Measurements from ENCODE around the gene PPM1N.

DNA sequence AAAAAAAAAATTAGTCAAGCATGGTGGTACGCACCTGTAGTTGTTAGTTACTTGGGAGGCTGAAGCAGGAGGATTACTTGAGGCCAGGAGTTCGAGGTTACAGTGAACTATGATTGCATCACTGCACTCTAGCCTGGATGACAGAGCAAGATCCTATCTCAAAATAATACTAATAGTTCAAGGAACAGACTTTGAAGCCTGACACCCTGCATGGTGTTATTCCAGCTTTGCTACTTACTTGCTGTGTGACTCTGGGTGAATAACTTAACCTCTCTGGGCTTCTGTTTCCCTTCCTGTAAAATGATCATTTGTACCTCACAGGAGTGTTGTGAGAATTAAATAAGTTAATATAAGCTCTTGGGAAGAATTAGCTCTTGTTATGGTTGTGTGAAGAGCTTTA lies 34.0 kb upstream of the PPM1N start:
- TF ChIP-seq, protein P1, sequence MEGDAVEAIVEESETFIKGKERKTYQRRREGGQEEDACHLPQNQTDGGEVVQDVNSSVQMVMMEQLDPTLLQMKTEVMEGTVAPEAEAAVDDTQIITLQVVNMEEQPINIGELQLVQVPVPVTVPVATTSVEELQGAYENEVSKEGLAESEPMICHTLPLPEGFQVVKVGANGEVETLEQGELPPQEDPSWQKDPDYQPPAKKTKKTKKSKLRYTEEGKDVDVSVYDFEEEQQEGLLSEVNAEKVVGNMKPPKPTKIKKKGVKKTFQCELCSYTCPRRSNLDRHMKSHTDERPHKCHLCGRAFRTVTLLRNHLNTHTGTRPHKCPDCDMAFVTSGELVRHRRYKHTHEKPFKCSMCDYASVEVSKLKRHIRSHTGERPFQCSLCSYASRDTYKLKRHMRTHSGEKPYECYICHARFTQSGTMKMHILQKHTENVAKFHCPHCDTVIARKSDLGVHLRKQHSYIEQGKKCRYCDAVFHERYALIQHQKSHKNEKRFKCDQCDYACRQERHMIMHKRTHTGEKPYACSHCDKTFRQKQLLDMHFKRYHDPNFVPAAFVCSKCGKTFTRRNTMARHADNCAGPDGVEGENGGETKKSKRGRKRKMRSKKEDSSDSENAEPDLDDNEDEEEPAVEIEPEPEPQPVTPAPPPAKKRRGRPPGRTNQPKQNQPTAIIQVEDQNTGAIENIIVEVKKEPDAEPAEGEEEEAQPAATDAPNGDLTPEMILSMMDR (IDR thresholded peaks at IDR 0.05), result no peak
- no peak for TF ChIP-seq EP300 (IDR thresholded peaks at IDR 0.05)
- TF ChIP-seq POLR2A (IDR thresholded peaks at IDR 0.05), result no peak

Measured in stomach (tissue), 4 donors.